Stimulated activated CD4-positive, alpha-beta T cell treated with anti-CD3 and anti-CD28 coated beads, Interleukin-1b, Interleukin-23, amount 100 ng/mL, for 4 hours (primary cell): ENCODE results near the gene EVL.
"Not testable (repeated sequence)": the region's sequence is repeated elsewhere in the genome, so short reads cannot be mapped to it uniquely, and the experiment has no call there.

Source experiments
- DNase-seq, 2 donors: peaks; one replicate each; pipeline ENCODE4 v3.0.0-alpha.2; 2020; ENCODE audit warnings: low read depth in 2 of 2

EVL gene

GRCh38 chr14:100146531-100147091 lies 81.4 kb downstream of the EVL start:
- DNase-seq = no peak

GRCh38 chr14:100147181-100147631 lies 82.0 kb downstream of the EVL start:
- peak; percentile 19 to 46 for DNase-seq

- no peak for DNase-seq
Observed at GRCh38 chr14:100147691-100148464, 82.7 kb downstream of the EVL start.

- no peak for DNase-seq
Observed at GRCh38 chr14:100148837-100149731, 83.9 kb downstream of the EVL start.

GRCh38 chr14:100149851-100150611 lies 84.8 kb downstream of the EVL start:
- no peak for DNase-seq

GRCh38 chr14:100150932-100151587 lies 85.8 kb downstream of the EVL start:
- no peak for DNase-seq

GRCh38 chr14:100152091-100152490 lies 86.9 kb downstream of the EVL start:
- DNase-seq = no peak

- no peak for DNase-seq
Observed at GRCh38 chr14:100153560-100153959, 88.3 kb downstream of the EVL start.

GRCh38 chr14:100155049-100155621 lies 89.9 kb downstream of the EVL start:
- no peak for DNase-seq

GRCh38 chr14:100155756-100156616 lies 90.8 kb downstream of the EVL start:
- DNase-seq = no peak

GRCh38 chr14:100156776-100157175 lies 91.6 kb downstream of the EVL start:
- DNase-seq = no peak

- not testable (repeated sequence) for DNase-seq
Observed at GRCh38 chr14:100157548-100158232, 92.5 kb downstream of the EVL start.

GRCh38 chr14:100158566-100159093 lies 93.4 kb downstream of the EVL start:
- no peak for DNase-seq

- DNase-seq = peak; percentile 51 to 62
Observed at GRCh38 chr14:100159094-100159864, 94.1 kb downstream of the EVL start, which contains the start of gene DEGS2. DEGS2 (minus strand) TSS chr14:100159645; CDS start chr14:100159587, 58 bp downstream.

GRCh38 chr14:100159865-100160533 lies 94.8 kb downstream of the EVL start:
- no peak for DNase-seq

GRCh38 chr14:100160534-100160916 lies 95.3 kb downstream of the EVL start:
- DNase-seq = no peak

GRCh38 chr14:100165376-100165775 lies 100.2 kb downstream of the EVL start:
- DNase-seq = no peak
